HepG2 (cell line): ENCODE measurements around the gene CFAP97D1. TPM values are rescaled to one million over a fixed set of nuclear protein-coding genes. Genes with fewer than 3 reads are reported as not detected.

ENCODE experiments used
- ATAC-seq: fragments of 200-7000 bp; cut with Tn5 transposase; 3 replicates; pipeline ENCODE4 v1.9.1; 2020; ENCODE audit warnings: mild to moderate bottlenecking, moderate library complexity
- BruUV-seq: library from RNA; stranded (reverse); fragments of 400-500 nt; replicated peaks from 2 replicates; lab custom pipeline; 2021; lab: Mats Ljungman, UMichigan
- CTCF ChIA-PET: fragments of 300-600 bp; formaldehyde crosslinking; extraction: SDS; loops from one replicate; lab custom pipeline; 2021; ENCODE audit warnings: low total read pairs, inconsistent platforms, low intra/inter-chr PET ratio; lab: Yijun Ruan, JAX
- POLR2A ChIA-PET: fragments of 350-600 bp; sonication (Branson Sonifier 250); formaldehyde crosslinking; loops from one replicate; lab custom pipeline; 2020; ENCODE audit warnings: antibody characterized with exemption, inconsistent platforms; lab: Yijun Ruan, JAX
- DNase-seq: peaks from one replicate; pipeline ENCODE4 v3.0.0-alpha.2; 2015; ENCODE audit warnings: low spot score
- FAIRE-seq: peaks from 3 replicates; lab custom pipeline; 2011; peaks lifted over from hg19 to GRCh38; lab: Jason Lieb, UNC
- H2AFZ ChIP-seq: one replicate; pipeline ENCODE4 v1.6.1; 2011; ENCODE audit warnings: low read length, inconsistent platforms
- H3K27ac ChIP-seq: fragments of 300-600 bp; 3 replicates; pipeline ENCODE4 v1.8.0; 2011; ENCODE audit warnings: mixed run types, mild to moderate bottlenecking, mixed read lengths, low read length, inconsistent platforms; ENCODE audit not compliant: insufficient read depth; ENCODE audit errors: extremely low read length
- H3K27me3 ChIP-seq, 2 experiments: fragments of 200-600 bp in 1 of 2; 2 replicates in 1 of 2; 3 replicates in 1 of 2; pipeline versions ENCODE4 v1.6.0 to v1.8.0; 2011; ENCODE audit warnings: low read length in 2 of 2, mild to moderate bottlenecking in 2 of 2, moderate library complexity in 2 of 2, inconsistent platforms in 1 of 2; ENCODE audit not compliant: insufficient read depth in 2 of 2, control insufficient read depth in 1 of 2
- H3K36me3 ChIP-seq, 2 experiments: fragments of 200-600 bp in 1 of 2; replicated peaks in 1 of 2; 2 replicates in 1 of 2; 3 replicates in 1 of 2; pipeline versions ENCODE4 v1.5.1 to v1.8.0; 2011; ENCODE audit warnings: low read length in 2 of 2, inconsistent platforms in 1 of 2; ENCODE audit not compliant: insufficient read depth in 2 of 2, control insufficient read depth in 1 of 2
- H3K4me1 ChIP-seq: 2 replicates; pipeline ENCODE4 v1.5.1; 2012; ENCODE audit warnings: low read length, inconsistent platforms; ENCODE audit not compliant: insufficient read depth
- H3K4me2 ChIP-seq: 2 replicates; pipeline ENCODE4 v1.6.0; 2011; ENCODE audit warnings: low read depth, low read length, inconsistent platforms
- H3K4me3 ChIP-seq, 3 experiments: fragments of 200-600 bp in 1 of 3; sonication (generic), shearing (Covaris generic) in 1 of 3; replicated peaks in 1 of 3; 2 replicates each; pipeline ENCODE4 v1.5.1; 2011 to 2016; ENCODE audit warnings: low read length in 3 of 3, inconsistent platforms in 2 of 3, low read depth in 2 of 3, mild to moderate bottlenecking in 2 of 3, control low read depth in 1 of 3, mixed read lengths in 1 of 3; ENCODE audit not compliant: insufficient read depth in 1 of 3
- H3K79me2 ChIP-seq: one replicate; pipeline ENCODE4 v1.6.1; 2011; ENCODE audit warnings: low read length, inconsistent platforms; ENCODE audit not compliant: insufficient read depth
- H3K9ac ChIP-seq: 2 replicates; pipeline ENCODE4 v1.6.0; 2011; ENCODE audit warnings: mild to moderate bottlenecking, low read depth, low read length, inconsistent platforms; ENCODE audit not compliant: insufficient read depth
- H3K9me3 ChIP-seq: 2 replicates; pipeline ENCODE4 v1.5.1; 2012; ENCODE audit warnings: mild to moderate bottlenecking, low read length
- H4K20me1 ChIP-seq: 2 replicates; pipeline ENCODE4 v1.6.0; 2011; ENCODE audit warnings: inconsistent platforms, mild to moderate bottlenecking, low read length, moderate library complexity; ENCODE audit not compliant: insufficient read depth
- KLF13 ChIP-seq: sonication (generic); formaldehyde crosslinking; IDR thresholded peaks from 2 replicates; pipeline ENCODE4 v1.4.0; 2020; ENCODE audit warnings: mild to moderate bottlenecking, missing genetic modification reagents
- MEIS1 ChIP-seq: sonication (generic); formaldehyde crosslinking; IDR thresholded peaks from 2 replicates; pipeline ENCODE4 v1.9.0; 2021; ENCODE audit warnings: mild to moderate bottlenecking, missing genetic modification reagents, moderate library complexity, borderline replicate concordance
- MTA1 ChIP-seq: sonication (generic); formaldehyde crosslinking; IDR thresholded peaks from 2 replicates; pipeline ENCODE4 v1.4.0; 2020; ENCODE audit warnings: missing genetic modification reagents, mild to moderate bottlenecking, borderline replicate concordance
- MTF1 ChIP-seq: sonication (generic); formaldehyde crosslinking; IDR thresholded peaks from 2 replicates; pipeline ENCODE4 v1.5.0; 2020; ENCODE audit warnings: missing genetic modification reagents
- NAIF1 ChIP-seq: sonication (generic); formaldehyde crosslinking; IDR thresholded peaks from 2 replicates; pipeline ENCODE4 v1.5.0; 2020; ENCODE audit warnings: mild to moderate bottlenecking, missing genetic modification reagents, borderline replicate concordance
- RBM22 ChIP-seq: fragments of 200-400 bp; formaldehyde crosslinking; optimal IDR thresholded peaks from 2 replicates; pipeline ENCODE3; 2017; ENCODE audit warnings: mild to moderate bottlenecking, low read length, moderate library complexity
- RFXANK ChIP-seq: IDR thresholded peaks from 2 replicates; pipeline ENCODE4 v1.6.1; 2016
- SCMH1 ChIP-seq: sonication (generic); formaldehyde crosslinking; IDR thresholded peaks from 2 replicates; pipeline ENCODE4 v1.9.0; 2021; ENCODE audit warnings: missing genetic modification reagents, mild to moderate bottlenecking, borderline replicate concordance
- SIN3B ChIP-seq: fragments of 150-350 bp; IDR thresholded peaks from 2 replicates; pipeline ENCODE4 v1.6.1; 2014; ENCODE audit warnings: low read length
- SIX1 ChIP-seq: sonication (generic); formaldehyde crosslinking; IDR thresholded peaks from 2 replicates; pipeline ENCODE4 v1.4.0; 2020; ENCODE audit warnings: missing genetic modification reagents, borderline replicate concordance
- TSC22D2 ChIP-seq: sonication (generic); formaldehyde crosslinking; IDR thresholded peaks from 2 replicates; pipeline ENCODE4 v1.5.1; 2020; ENCODE audit warnings: missing genetic modification reagents, mild to moderate bottlenecking, borderline replicate concordance
- ZNF124 ChIP-seq: sonication (generic); formaldehyde crosslinking; IDR thresholded peaks from 2 replicates; pipeline ENCODE4 v1.4.0; 2020; ENCODE audit warnings: missing genetic modification reagents
- ZNF230 ChIP-seq: sonication (generic); formaldehyde crosslinking; IDR thresholded peaks from 2 replicates; pipeline ENCODE4 v1.4.0; 2020; ENCODE audit warnings: mild to moderate bottlenecking, missing genetic modification reagents
- WGBS: methylation state at CpG from one replicate; pipeline ENCODE4 v1.1.6; 2017; ENCODE audit warnings: low lambda C conversion rate; 5-methylcytosine and 5-hydroxymethylcytosine counted together
- in situ Hi-C: cut with HindIII; loops from 2 replicates; pipeline ENCODE4 v1.10.0; 2017; ENCODE audit warnings: low pct_unique_long_range_greater_than_20kb; ENCODE audit not compliant: extremely low pct_ligation_motif_present
- intact Hi-C: fragments of 100-400 bp; cut with micrococcal nuclease; formaldehyde crosslinking; loops from one replicate; pipeline ENCODE4 v1.10.0; 2022; ENCODE audit not compliant: unreplicated experiment
- polyA plus RNA-seq, 8 experiments: library from polyadenylated mRNA; depleted of rRNA in 3 of 8; stranded (reverse) in 7 of 8; unstranded in 1 of 8; fragments of >200 nt; fragmentation: Illumina TruSeq in 4 of 8; extraction: Trizol in 4 of 8; gene quantifications; 2 replicates each; pipeline versions ENCODE4 v1.2.1 to v1.2.3, GENCODE V29; 2011 to 2016; ENCODE audit warnings: low read depth in 4 of 8, missing spikeins in 1 of 8, mixed read lengths in 1 of 8; ENCODE audit not compliant: insufficient read depth in 1 of 8
- total RNA-seq, 5 experiments: library from RNA; depleted of rRNA; stranded (reverse); fragments of >200 nt; fragmentation: Illumina TruSeq; extraction: Trizol; gene quantifications; 2 replicates each; pipeline ENCODE4 v1.2.3, GENCODE V29; 2016; ENCODE audit warnings: low read depth in 1 of 5
- TF ChIP-seq, protein P1 (sequence below): IDR thresholded peaks from 2 replicates; pipeline ENCODE4 v1.6.1; 2016; ENCODE audit warnings: low read depth, control low read depth
- TF ChIP-seq, protein P2 (sequence below): sonication (generic); formaldehyde crosslinking; IDR thresholded peaks from 2 replicates; pipeline ENCODE4 v1.8.0; 2022; ENCODE audit warnings: mild to moderate bottlenecking, missing genetic modification reagents; ENCODE audit not compliant: insufficient replicate concordance
- TF ChIP-seq, protein P3 (sequence below): sonication (generic); formaldehyde crosslinking; IDR thresholded peaks from 2 replicates; pipeline ENCODE4 v1.5.0; 2020; ENCODE audit warnings: mild to moderate bottlenecking, missing genetic modification reagents, moderate library complexity
- TF ChIP-seq, protein P4 (sequence below): sonication (generic); formaldehyde crosslinking; IDR thresholded peaks from 2 replicates; pipeline ENCODE4 v1.9.0; 2021; ENCODE audit warnings: missing genetic modification reagents, borderline replicate concordance
- TF ChIP-seq, protein P5 (sequence below): sonication (generic); formaldehyde crosslinking; IDR thresholded peaks from 2 replicates; pipeline ENCODE4 v1.8.0; 2022; ENCODE audit warnings: missing genetic modification reagents, mild to moderate bottlenecking, borderline replicate concordance

CFAP97D1 gene
- total and polyA plus RNA-seq, 2 of the 13 experiments (the other 11 are each of a cell fraction or from before 2014, with no cell fraction given), result 0.02 TPM; not detected in 1

DNA sequence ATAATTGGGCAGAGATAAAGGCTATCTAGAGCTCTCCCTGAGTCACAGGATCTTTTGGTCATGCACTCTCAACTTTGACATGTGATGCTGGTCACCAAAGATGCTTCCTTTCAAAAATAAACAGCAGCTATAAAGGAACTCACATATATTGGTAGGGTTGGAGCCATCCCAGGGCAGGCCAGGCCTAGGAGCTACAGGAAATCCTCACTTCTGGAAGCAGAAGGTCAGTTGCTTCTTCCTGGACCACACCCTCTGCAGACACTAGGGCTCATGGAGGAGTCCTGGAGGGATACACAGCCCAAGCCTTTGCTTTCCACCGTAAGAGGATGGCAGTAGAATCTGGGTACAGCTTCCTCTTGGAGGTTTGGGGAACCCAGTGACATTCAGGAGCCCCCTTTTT is 46.3 kb upstream of the CFAP97D1 start:
- no TSS peak for BruUV-seq
- 0% methylated on average over 1 of the region's 1 CpG for WGBS
- ChIA-PET CTCF (no interaction called here), POLR2A (no interaction called here)
- H4K20me1 ChIP-seq, result no peaks in the 10 kb centered on the region
- no peak for DNase-seq
- no peaks in the 10 kb centered on the region for H3K36me3 ChIP-seq
- in situ Hi-C loops (no loop called here), intact Hi-C loops (no loop called here)
- no peak overlapping the region for H2AFZ ChIP-seq
- H3K4me3 ChIP-seq, result no peak overlapping the region
- no peak overlapping the region for H3K27ac ChIP-seq
- no peak for ATAC-seq
- FAIRE-seq, result no peak
- no peaks in the 10 kb centered on the region for H3K9me3 ChIP-seq
- no peaks in the 10 kb centered on the region for H3K4me1 ChIP-seq
- no peak for TF ChIP-seq NAIF1 (CRISPR knock-in tag)
- TF ChIP-seq, protein P1, sequence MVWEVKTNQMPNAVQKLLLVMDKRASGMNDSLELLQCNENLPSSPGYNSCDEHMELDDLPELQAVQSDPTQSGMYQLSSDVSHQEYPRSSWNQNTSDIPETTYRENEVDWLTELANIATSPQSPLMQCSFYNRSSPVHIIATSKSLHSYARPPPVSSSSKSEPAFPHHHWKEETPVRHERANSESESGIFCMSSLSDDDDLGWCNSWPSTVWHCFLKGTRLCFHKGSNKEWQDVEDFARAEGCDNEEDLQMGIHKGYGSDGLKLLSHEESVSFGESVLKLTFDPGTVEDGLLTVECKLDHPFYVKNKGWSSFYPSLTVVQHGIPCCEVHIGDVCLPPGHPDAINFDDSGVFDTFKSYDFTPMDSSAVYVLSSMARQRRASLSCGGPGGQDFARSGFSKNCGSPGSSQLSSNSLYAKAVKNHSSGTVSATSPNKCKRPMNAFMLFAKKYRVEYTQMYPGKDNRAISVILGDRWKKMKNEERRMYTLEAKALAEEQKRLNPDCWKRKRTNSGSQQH (CRISPR knock-in tag), result no peak
- TF ChIP-seq MTA1, result no peak
- TF ChIP-seq, protein P2, sequence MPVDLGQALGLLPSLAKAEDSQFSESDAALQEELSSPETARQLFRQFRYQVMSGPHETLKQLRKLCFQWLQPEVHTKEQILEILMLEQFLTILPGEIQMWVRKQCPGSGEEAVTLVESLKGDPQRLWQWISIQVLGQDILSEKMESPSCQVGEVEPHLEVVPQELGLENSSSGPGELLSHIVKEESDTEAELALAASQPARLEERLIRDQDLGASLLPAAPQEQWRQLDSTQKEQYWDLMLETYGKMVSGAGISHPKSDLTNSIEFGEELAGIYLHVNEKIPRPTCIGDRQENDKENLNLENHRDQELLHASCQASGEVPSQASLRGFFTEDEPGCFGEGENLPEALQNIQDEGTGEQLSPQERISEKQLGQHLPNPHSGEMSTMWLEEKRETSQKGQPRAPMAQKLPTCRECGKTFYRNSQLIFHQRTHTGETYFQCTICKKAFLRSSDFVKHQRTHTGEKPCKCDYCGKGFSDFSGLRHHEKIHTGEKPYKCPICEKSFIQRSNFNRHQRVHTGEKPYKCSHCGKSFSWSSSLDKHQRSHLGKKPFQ (CRISPR knock-in tag), result no peak
- no peak for TF ChIP-seq RBM22
- no peak for TF ChIP-seq ZNF230 (CRISPR knock-in tag)
- TF ChIP-seq, protein P3, sequence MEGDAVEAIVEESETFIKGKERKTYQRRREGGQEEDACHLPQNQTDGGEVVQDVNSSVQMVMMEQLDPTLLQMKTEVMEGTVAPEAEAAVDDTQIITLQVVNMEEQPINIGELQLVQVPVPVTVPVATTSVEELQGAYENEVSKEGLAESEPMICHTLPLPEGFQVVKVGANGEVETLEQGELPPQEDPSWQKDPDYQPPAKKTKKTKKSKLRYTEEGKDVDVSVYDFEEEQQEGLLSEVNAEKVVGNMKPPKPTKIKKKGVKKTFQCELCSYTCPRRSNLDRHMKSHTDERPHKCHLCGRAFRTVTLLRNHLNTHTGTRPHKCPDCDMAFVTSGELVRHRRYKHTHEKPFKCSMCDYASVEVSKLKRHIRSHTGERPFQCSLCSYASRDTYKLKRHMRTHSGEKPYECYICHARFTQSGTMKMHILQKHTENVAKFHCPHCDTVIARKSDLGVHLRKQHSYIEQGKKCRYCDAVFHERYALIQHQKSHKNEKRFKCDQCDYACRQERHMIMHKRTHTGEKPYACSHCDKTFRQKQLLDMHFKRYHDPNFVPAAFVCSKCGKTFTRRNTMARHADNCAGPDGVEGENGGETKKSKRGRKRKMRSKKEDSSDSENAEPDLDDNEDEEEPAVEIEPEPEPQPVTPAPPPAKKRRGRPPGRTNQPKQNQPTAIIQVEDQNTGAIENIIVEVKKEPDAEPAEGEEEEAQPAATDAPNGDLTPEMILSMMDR (CRISPR knock-in tag), result no peak
- TF ChIP-seq MEIS1 (CRISPR knock-in tag), result no peak
- no peak for TF ChIP-seq SIX1 (CRISPR knock-in tag)
- TF ChIP-seq, protein P4, sequence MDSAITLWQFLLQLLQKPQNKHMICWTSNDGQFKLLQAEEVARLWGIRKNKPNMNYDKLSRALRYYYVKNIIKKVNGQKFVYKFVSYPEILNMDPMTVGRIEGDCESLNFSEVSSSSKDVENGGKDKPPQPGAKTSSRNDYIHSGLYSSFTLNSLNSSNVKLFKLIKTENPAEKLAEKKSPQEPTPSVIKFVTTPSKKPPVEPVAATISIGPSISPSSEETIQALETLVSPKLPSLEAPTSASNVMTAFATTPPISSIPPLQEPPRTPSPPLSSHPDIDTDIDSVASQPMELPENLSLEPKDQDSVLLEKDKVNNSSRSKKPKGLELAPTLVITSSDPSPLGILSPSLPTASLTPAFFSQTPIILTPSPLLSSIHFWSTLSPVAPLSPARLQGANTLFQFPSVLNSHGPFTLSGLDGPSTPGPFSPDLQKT (CRISPR knock-in tag), result no peak
- TF ChIP-seq TSC22D2 (CRISPR knock-in tag), result no peak
- TF ChIP-seq ZNF124 (CRISPR knock-in tag), result no peak
- no peak for TF ChIP-seq KLF13 (CRISPR knock-in tag)
- TF ChIP-seq RFXANK (CRISPR knock-in tag), result no peak
- TF ChIP-seq, protein P5, sequence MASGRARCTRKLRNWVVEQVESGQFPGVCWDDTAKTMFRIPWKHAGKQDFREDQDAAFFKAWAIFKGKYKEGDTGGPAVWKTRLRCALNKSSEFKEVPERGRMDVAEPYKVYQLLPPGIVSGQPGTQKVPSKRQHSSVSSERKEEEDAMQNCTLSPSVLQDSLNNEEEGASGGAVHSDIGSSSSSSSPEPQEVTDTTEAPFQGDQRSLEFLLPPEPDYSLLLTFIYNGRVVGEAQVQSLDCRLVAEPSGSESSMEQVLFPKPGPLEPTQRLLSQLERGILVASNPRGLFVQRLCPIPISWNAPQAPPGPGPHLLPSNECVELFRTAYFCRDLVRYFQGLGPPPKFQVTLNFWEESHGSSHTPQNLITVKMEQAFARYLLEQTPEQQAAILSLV (CRISPR knock-in tag), result no peak
- TF ChIP-seq SIN3B, result no peak
- TF ChIP-seq MTF1 (CRISPR knock-in tag), result no peak
- TF ChIP-seq SCMH1, result no peak
- H3K4me2 ChIP-seq, result no peak overlapping the region
- H3K79me2 ChIP-seq, result no peaks in the 10 kb centered on the region
- peaks cover 0 to 11% of the 10 kb centered on the region in 2 experiments; a peak in 2 of 5 replicates for H3K27me3 ChIP-seq
- H3K9ac ChIP-seq, result no peak overlapping the region
